Esophagus muscularis mucosa (tissue), 3 donors: ENCODE measurements around the gene SPINT2.

Experiments used
- CTCF ChIP-seq, 3 experiments: fragments of 200-600 bp in 2 of 3; fragments of 450-650 bp in 1 of 3; sonication (generic) in 2 of 3; IDR thresholded peaks; one replicate each; pipeline ENCODE4 v1.5.1; 2017 to 2019; ENCODE audit warnings: antibody characterized with exemption in 3 of 3, mild to moderate bottlenecking in 2 of 3, moderate library complexity in 1 of 3
- POLR2A ChIP-seq: fragments of 450-650 bp; IDR thresholded peaks from one replicate; pipeline ENCODE4 v1.6.1; 2017; ENCODE audit warnings: antibody characterized with exemption, moderate library complexity, mild to moderate bottlenecking, low read depth

- TF ChIP-seq CTCF (IDR thresholded peaks at IDR 0.05) (no peak), POLR2A (no peak)
These were observed 45.9 kb downstream of the SPINT2 start for GRCh38 chr19:38310279-38310670.
